HepG2 (cell line): ENCODE measurements around the gene USP7. TPM values are rescaled to one million over a fixed set of nuclear protein-coding genes. Genes with fewer than 3 reads are reported as not detected.

Experiments
- AFF4 ChIP-seq: sonication (generic); formaldehyde crosslinking; IDR thresholded peaks from 2 replicates; pipeline ENCODE4 v1.4.0; 2020; ENCODE audit warnings: missing genetic modification reagents
- EED ChIP-seq: sonication (generic); formaldehyde crosslinking; IDR thresholded peaks from 2 replicates; pipeline ENCODE4 v1.5.0; 2020; ENCODE audit warnings: mild to moderate bottlenecking, missing genetic modification reagents
- ERF ChIP-seq: IDR thresholded peaks from 2 replicates; pipeline ENCODE4 v1.6.1; 2018; ENCODE audit warnings: missing biosample characterization, missing genetic modification reagents
- FLYWCH1 ChIP-seq: sonication (generic); formaldehyde crosslinking; IDR thresholded peaks from 2 replicates; pipeline ENCODE4 v1.8.1; 2023; ENCODE audit warnings: mild to moderate bottlenecking, missing genetic modification reagents
- FOXC1 ChIP-seq: sonication (generic); formaldehyde crosslinking; IDR thresholded peaks from 2 replicates; pipeline ENCODE4 v1.8.0; 2022; ENCODE audit warnings: mild to moderate bottlenecking, missing genetic modification reagents, borderline replicate concordance
- MAX ChIP-seq: IDR thresholded peaks from 2 replicates; pipeline ENCODE4 v1.6.1; 2012; ENCODE audit warnings: inconsistent platforms
- MIER3 ChIP-seq: IDR thresholded peaks from 2 replicates; pipeline ENCODE4 v1.6.1; 2016; ENCODE audit warnings: missing compliant biosample characterization, borderline replicate concordance
- MTA3 ChIP-seq: sonication (generic); formaldehyde crosslinking; IDR thresholded peaks from 2 replicates; pipeline ENCODE4 v1.4.0; 2020; ENCODE audit warnings: missing genetic modification reagents
- MTF2 ChIP-seq: sonication (generic); formaldehyde crosslinking; IDR thresholded peaks from 2 replicates; pipeline ENCODE4 v1.5.0; 2020; ENCODE audit warnings: missing genetic modification reagents, borderline replicate concordance
- MXD3 ChIP-seq: IDR thresholded peaks from 2 replicates; pipeline ENCODE4 v1.6.1; 2016; ENCODE audit warnings: mild to moderate bottlenecking, missing biosample characterization, missing genetic modification reagents
- NAIF1 ChIP-seq: sonication (generic); formaldehyde crosslinking; IDR thresholded peaks from 2 replicates; pipeline ENCODE4 v1.5.0; 2020; ENCODE audit warnings: mild to moderate bottlenecking, missing genetic modification reagents, borderline replicate concordance
- PHF5A ChIP-seq: IDR thresholded peaks from one replicate; pipeline ENCODE4 v1.6.1; 2018; ENCODE audit warnings: low read depth, missing genetic modification reagents; ENCODE audit not compliant: unreplicated experiment
- RFX1 ChIP-seq: fragments of 450-650 bp; IDR thresholded peaks from 2 replicates; pipeline ENCODE4 v1.6.1; 2017
- SMARCC2 ChIP-seq: fragments of 450-650 bp; IDR thresholded peaks from 2 replicates; pipeline ENCODE4 v1.6.1; 2017; ENCODE audit warnings: antibody characterized with exemption, mild to moderate bottlenecking
- ZBTB37 ChIP-seq: sonication (generic); formaldehyde crosslinking; IDR thresholded peaks from 2 replicates; pipeline ENCODE4 v1.4.0; 2020; ENCODE audit warnings: mild to moderate bottlenecking, missing genetic modification reagents
- ZC3H4 ChIP-seq: sonication (generic); formaldehyde crosslinking; IDR thresholded peaks from 2 replicates; pipeline ENCODE4 v1.4.0; 2020; ENCODE audit warnings: missing genetic modification reagents, borderline replicate concordance
- ZMYM2 ChIP-seq: sonication (generic); formaldehyde crosslinking; IDR thresholded peaks from 2 replicates; pipeline ENCODE4 v1.8.0; 2022; ENCODE audit warnings: mild to moderate bottlenecking, missing genetic modification reagents
- ZNF331 ChIP-seq: sonication (generic); formaldehyde crosslinking; IDR thresholded peaks from 2 replicates; pipeline ENCODE4 v1.4.0; 2020; ENCODE audit warnings: missing genetic modification reagents
- ZNF503 ChIP-seq: sonication (generic); formaldehyde crosslinking; IDR thresholded peaks from 2 replicates; pipeline ENCODE4 v1.4.0; 2020; ENCODE audit warnings: missing genetic modification reagents
- ZNF614 ChIP-seq: IDR thresholded peaks from 2 replicates; pipeline ENCODE4 v1.6.1; 2018; ENCODE audit warnings: missing biosample characterization, missing genetic modification reagents, inconsistent platforms, borderline replicate concordance
- ZNF768 ChIP-seq: sonication (generic); formaldehyde crosslinking; IDR thresholded peaks from 2 replicates; pipeline ENCODE4 v1.4.0; 2020; ENCODE audit warnings: missing genetic modification reagents
- polyA plus RNA-seq, 8 experiments: library from polyadenylated mRNA; depleted of rRNA in 3 of 8; stranded (reverse) in 7 of 8; unstranded in 1 of 8; fragments of >200 nt; fragmentation: Illumina TruSeq in 4 of 8; extraction: Trizol in 4 of 8; gene quantifications; 2 replicates each; pipeline versions ENCODE4 v1.2.1 to v1.2.3, GENCODE V29; 2011 to 2016; ENCODE audit warnings: low read depth in 4 of 8, missing spikeins in 1 of 8, mixed read lengths in 1 of 8; ENCODE audit not compliant: insufficient read depth in 1 of 8
- total RNA-seq, 5 experiments: library from RNA; depleted of rRNA; stranded (reverse); fragments of >200 nt; fragmentation: Illumina TruSeq; extraction: Trizol; gene quantifications; 2 replicates each; pipeline ENCODE4 v1.2.3, GENCODE V29; 2016; ENCODE audit warnings: low read depth in 1 of 5

The USP7 gene
- total and polyA plus RNA-seq, 2 of the 13 experiments (the other 11 are each of a cell fraction or from before 2014, with no cell fraction given) = 52.5 to 173 TPM

GRCh38 chr16:9008601-9009260 is 45.0 kb upstream of the USP7 start (continued):
- TF ChIP-seq MXD3 (CRISPR knock-in tag) (peak; percentile 53; the same call in 1 of the 2 replicates), ZBTB37 (no peak), EED (no peak; the same call in 1 of the 2 replicates), ZNF614 (CRISPR knock-in tag) (0 out of 2 replicates have a peak, but pooled peaks have one; percentile 35), FOXC1 (CRISPR knock-in tag) (peak; percentile 89), PHF5A (no peak), MTA3 (CRISPR knock-in tag) (no peak), ZNF331 (peak; percentile 81; the same call in 1 of the 2 replicates), ZC3H4 (CRISPR knock-in tag) (no peak), SMARCC2 (no peak), RFX1 (no peak), ZNF503 (CRISPR knock-in tag) (no peak), MIER3 (CRISPR knock-in tag) (peak; percentile 73; the same call in 1 of the 2 replicates), MAX (peak; percentile 37; the same call in 1 of the 2 replicates), ERF (CRISPR knock-in tag) (peak; percentile 82; the same call in 1 of the 2 replicates), ZMYM2 (CRISPR knock-in tag) (peak; percentile 53; the same call in 1 of the 2 replicates), NAIF1 (CRISPR knock-in tag) (no peak), FLYWCH1 (CRISPR knock-in tag) (no peak), MTF2 (CRISPR knock-in tag) (peak; percentile 89; the same call in 1 of the 2 replicates), ZNF768 (peak; percentile 75), AFF4 (CRISPR knock-in tag) (no peak)
